GM06990 (cell line): ENCODE measurements around the gene KRT17.
"Not testable (repeated sequence)": the region's sequence is repeated elsewhere in the genome, so short reads cannot be mapped to it uniquely, and the experiment has no call there.

ENCODE experiments used
- DNase-seq: peaks from one replicate; pipeline ENCODE4 v3.0.0-alpha.2; 2011; ENCODE audit not compliant: insufficient read length; ENCODE audit errors: extremely low read depth
- H3K27me3 ChIP-seq: replicated peaks from 2 replicates; pipeline ENCODE4 v1.6.0; 2011; ENCODE audit warnings: low read length; ENCODE audit not compliant: control insufficient read depth, insufficient read depth
- H3K36me3 ChIP-seq: 2 replicates; pipeline ENCODE4 v1.5.1; 2011; ENCODE audit warnings: low read length; ENCODE audit not compliant: control insufficient read depth, insufficient read depth
- H3K4me3 ChIP-seq: replicated peaks from 2 replicates; pipeline ENCODE4 v1.5.1; 2011; ENCODE audit warnings: low read depth, mild to moderate bottlenecking, control low read depth, low read length
- CTCF ChIP-seq: IDR thresholded peaks from 2 replicates; pipeline ENCODE4 v1.5.1; 2011; ENCODE audit warnings: low read length, control low read depth, mild to moderate bottlenecking, inconsistent platforms; ENCODE audit not compliant: insufficient read depth, poor library complexity, severe bottlenecking

Gene KRT17

GRCh38 chr17:41610965-41611640 is 13.3 kb downstream of the KRT17 start:
- no peak for DNase-seq
- Histone ChIP-seq H3K4me3 (no peak overlapping the region), H3K27me3 (no peaks in the 10 kb centered on the region), H3K36me3 (no peaks in the 10 kb centered on the region)
- no peak for TF ChIP-seq CTCF

GRCh38 chr17:41610061-41610517 is 14.3 kb downstream of the KRT17 start:
- peak; percentile 40 for TF ChIP-seq CTCF

GRCh38 chr17:41606930-41607329 is 17.4 kb downstream of the KRT17 start:
- not testable (repeated sequence) for DNase-seq, H3K27me3 ChIP-seq, H3K4me3 ChIP-seq

More at GRCh38 chr17:41610061-41610517, 14.3 kb downstream of the KRT17 start:
- not testable (repeated sequence) for H3K27me3 ChIP-seq, DNase-seq, H3K4me3 ChIP-seq, H3K36me3 ChIP-seq

GRCh38 chr17:41602524-41602923 is 21.9 kb downstream of the KRT17 start:
- Histone ChIP-seq H3K27me3 (peaks cover 1% of the 10 kb centered on the region; the same call in 1 of the 2 replicates), H3K36me3 (no peaks in the 10 kb centered on the region), H3K4me3 (no peak overlapping the region)
- no peak for TF ChIP-seq CTCF
- no peak for DNase-seq

More at GRCh38 chr17:41606930-41607329, 17.4 kb downstream of the KRT17 start:
- H3K36me3 ChIP-seq = not testable (repeated sequence)

GRCh38 chr17:41600318-41600717 is 24.1 kb downstream of the KRT17 start:
- Histone ChIP-seq H3K36me3 (no peaks in the 10 kb centered on the region), H3K4me3 (no peak overlapping the region), H3K27me3 (peaks cover 1% of the 10 kb centered on the region; the same call in 1 of the 2 replicates)
- DNase-seq = no peak
- TF ChIP-seq CTCF = no peak

GRCh38 chr17:41599680-41600079 is 24.7 kb downstream of the KRT17 start:
- H3K4me3 ChIP-seq = no peak overlapping the region
- no peak for DNase-seq
- peaks cover 1% of the 10 kb centered on the region; the same call in 1 of the 2 replicates for H3K27me3 ChIP-seq
- no peaks in the 10 kb centered on the region for H3K36me3 ChIP-seq
- no peak for TF ChIP-seq CTCF
